Epithelial cell of prostate (primary cell): ENCODE data around the gene C2CD4A.
A peak's percentile ranks its signal among the peaks of the same experiment; 100 is the strongest.

Experiments used
- DNase-seq: peaks from one replicate; pipeline ENCODE4 v3.0.0-alpha.2; 2011; ENCODE audit warnings: low read depth, low spot score
- H3K27ac ChIP-seq: fragments of 450-650 bp; 2 replicates; pipeline ENCODE4 v1.5.1; 2017; ENCODE audit warnings: mild to moderate bottlenecking

C2CD4A gene

GRCh38 chr15:62059108-62059815 is 7.5 kb upstream of the C2CD4A start:
- DNase-seq, result no peak
- peak overlapping the region; percentile 57 for H3K27ac ChIP-seq

- H3K27ac ChIP-seq, result peak overlapping the region; percentile 57
- DNase-seq, result no peak
Observed at GRCh38 chr15:62059816-62060112, 7.0 kb upstream of the C2CD4A start.

- DNase-seq, result no peak
- H3K27ac ChIP-seq, result peak within 1 kb of the TSS; percentile 57
Observed at GRCh38 chr15:62060113-62060895, 6.5 kb upstream of the C2CD4A start, which contains the start of gene VPS13C. TSS of gene VPS13C (minus strand) at chr15:62060447. CDS start at chr15:62060374, 73 bp downstream.

- peak overlapping the region; percentile 57 for H3K27ac ChIP-seq
- no peak for DNase-seq
Observed at GRCh38 chr15:62060896-62061280, 5.9 kb upstream of the C2CD4A start.

- peak; percentile 59 for DNase-seq
- H3K27ac ChIP-seq, result peak overlapping the region; percentile 65
Observed at GRCh38 chr15:62063825-62064635, 2.7 kb upstream of the C2CD4A start.

GRCh38 chr15:62067448-62068044 is 769 bp downstream of the C2CD4A start:
- no peak overlapping the region for H3K27ac ChIP-seq
- DNase-seq, result no peak

- no peak overlapping the region for H3K27ac ChIP-seq
Observed at GRCh38 chr15:62068071-62068809, 1.5 kb downstream of the C2CD4A start.

GRCh38 chr15:62068810-62069167 is 2.0 kb downstream of the C2CD4A start:
- no peak for DNase-seq
- no peak overlapping the region for H3K27ac ChIP-seq

More at GRCh38 chr15:62068071-62068809, 1.5 kb downstream of the C2CD4A start:
- DNase-seq, result no peak

GRCh38 chr15:62069551-62069950 is 2.8 kb downstream of the C2CD4A start:
- no peak for DNase-seq
- no peak overlapping the region for H3K27ac ChIP-seq

- no peak overlapping the region for H3K27ac ChIP-seq
- DNase-seq, result no peak
Observed at GRCh38 chr15:62071711-62072308, 5.0 kb downstream of the C2CD4A start.

- H3K27ac ChIP-seq, result peak overlapping the region; percentile 57
- DNase-seq, result peak; percentile 85
Observed at GRCh38 chr15:62075595-62076277, 9.0 kb downstream of the C2CD4A start.

GRCh38 chr15:62079594-62079993 is 12.8 kb downstream of the C2CD4A start:
- H3K27ac ChIP-seq, result no peak overlapping the region
- DNase-seq, result no peak

GRCh38 chr15:62083194-62084154 is 16.7 kb downstream of the C2CD4A start:
- H3K27ac ChIP-seq, result no peak overlapping the region
- no peak for DNase-seq

- H3K27ac ChIP-seq, result no peak overlapping the region
- DNase-seq, result no peak
Observed at GRCh38 chr15:62085740-62086139, 19.0 kb downstream of the C2CD4A start.

GRCh38 chr15:62087671-62088352 is 21.0 kb downstream of the C2CD4A start:
- H3K27ac ChIP-seq, result peak overlapping the region; percentile 32
- DNase-seq, result no peak

GRCh38 chr15:62088353-62088693 is 21.5 kb downstream of the C2CD4A start:
- H3K27ac ChIP-seq, result peak overlapping the region; percentile 32
- DNase-seq, result no peak

GRCh38 chr15:62089616-62090015 is 22.8 kb downstream of the C2CD4A start:
- no peak overlapping the region for H3K27ac ChIP-seq
- no peak for DNase-seq
